ENCODE data around the gene SLMAP. TPM values are rescaled to one million over a fixed set of nuclear protein-coding genes. Genes with fewer than 3 reads are reported as not detected.

SLMAP gene
- total RNA-seq, 1 donor from 2014 or later = 60.7 TPM

DNA sequence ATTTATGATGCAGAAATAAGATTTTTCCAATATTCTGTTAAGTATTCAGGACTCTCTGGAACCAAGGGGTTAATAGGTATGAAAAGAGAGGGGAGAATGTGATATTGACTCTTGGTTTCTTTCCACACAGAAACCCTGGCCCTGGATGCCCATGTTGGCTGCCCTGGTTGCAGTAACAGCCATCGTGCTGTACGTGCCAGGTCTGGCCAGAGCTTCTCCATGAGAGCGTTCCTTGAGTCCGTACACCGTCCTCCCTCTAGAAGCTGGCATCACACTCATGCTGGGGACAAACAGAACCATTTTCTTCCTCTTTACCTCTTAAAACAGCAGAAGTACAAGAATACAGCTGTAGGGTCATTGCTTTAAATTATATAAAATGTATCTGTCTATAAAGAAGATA lies 171.1 kb downstream of the SLMAP start:
- FAIRE-seq = no peak
- DNase-seq (ENCODE audit: low spot score in 2 of 2) = no peak

DNA sequence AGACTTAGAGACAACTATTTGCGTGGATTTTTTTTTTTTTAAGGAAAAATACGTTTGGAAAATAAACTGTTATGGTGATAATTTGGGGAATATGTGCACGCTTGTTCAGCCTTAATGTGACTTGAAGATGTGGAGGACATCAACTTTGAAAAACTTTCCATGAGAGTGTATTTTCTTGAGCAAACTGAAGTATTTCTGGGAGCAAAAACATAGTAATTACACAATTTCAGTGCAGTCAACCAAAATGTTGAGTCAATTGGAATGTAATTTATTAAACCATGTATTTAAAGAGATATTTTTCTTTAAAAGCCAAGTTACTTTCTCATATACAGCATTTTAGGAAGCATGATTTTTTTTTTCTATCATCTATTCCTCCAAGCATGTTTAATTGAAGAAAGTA lies 171.8 kb downstream of the SLMAP start:
- DNase-seq (ENCODE audit: low spot score in 2 of 2) (no peak), FAIRE-seq (no peak)

DNA sequence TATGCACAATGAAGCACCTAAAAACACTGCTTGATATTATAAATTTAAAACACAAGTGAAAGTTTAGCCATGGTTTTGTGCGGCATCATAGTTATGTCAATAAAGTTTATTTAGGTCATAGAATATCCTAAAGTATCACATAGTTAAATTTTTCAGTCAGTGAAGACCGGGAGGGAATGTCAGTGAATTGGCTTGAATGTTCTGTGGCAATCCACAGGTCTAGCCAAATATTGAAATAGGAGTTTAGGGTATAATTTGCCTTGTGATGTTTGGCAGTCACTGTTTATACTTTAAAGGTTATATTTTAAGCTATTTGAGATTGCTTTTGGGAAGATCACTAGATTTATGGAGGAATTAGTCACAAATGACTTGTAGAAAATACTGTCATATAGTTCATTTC lies 172.4 kb downstream of the SLMAP start:
- DNase-seq (ENCODE audit: low spot score in 2 of 2) (no peak), FAIRE-seq (no peak)

DNA sequence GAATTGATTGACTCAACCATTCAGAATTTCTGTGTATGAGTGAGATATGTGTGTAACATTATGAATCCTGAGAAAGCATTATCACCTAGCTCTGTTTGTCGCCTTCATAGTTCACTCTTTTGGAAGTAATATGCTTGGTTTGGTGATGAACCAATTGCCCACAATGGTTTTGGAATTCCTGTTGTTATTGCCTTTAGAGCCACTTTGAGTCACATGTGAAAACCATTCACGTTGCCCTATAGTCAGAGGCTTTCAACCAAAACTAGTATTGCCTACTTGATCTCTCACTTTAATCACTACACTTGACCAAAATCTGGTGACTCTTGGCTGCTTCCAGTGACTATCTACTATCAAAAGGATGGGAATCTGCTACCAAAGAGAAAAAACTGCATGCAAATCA lies 173.9 kb downstream of the SLMAP start:
- no peak for FAIRE-seq

DNA sequence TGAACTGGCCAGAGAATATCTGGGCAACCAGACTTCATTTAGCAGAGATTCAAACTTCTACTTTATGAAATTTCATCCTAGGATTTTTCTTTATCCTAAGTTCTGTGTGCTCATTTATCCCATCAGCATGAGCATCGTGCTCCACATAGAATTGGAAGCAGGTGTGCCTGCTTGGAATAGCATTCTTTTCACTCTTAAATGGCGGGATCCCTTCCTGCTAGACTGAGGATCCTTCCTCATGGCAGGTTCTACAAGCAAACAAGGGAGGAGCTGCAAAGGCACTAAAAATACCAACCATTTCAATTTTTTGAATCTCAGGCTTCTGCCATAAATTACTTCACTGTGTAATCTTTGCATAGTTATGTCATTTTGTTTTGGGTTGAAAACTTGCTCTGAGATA lies 177.5 kb downstream of the SLMAP start:
- DNase-seq (ENCODE audit: low spot score in 2 of 2) = no peak
- FAIRE-seq = no peak

More for the DNA sequence above, 173.9 kb downstream of the SLMAP start:
- no peak for DNase-seq (ENCODE audit: low spot score in 2 of 2)

DNA sequence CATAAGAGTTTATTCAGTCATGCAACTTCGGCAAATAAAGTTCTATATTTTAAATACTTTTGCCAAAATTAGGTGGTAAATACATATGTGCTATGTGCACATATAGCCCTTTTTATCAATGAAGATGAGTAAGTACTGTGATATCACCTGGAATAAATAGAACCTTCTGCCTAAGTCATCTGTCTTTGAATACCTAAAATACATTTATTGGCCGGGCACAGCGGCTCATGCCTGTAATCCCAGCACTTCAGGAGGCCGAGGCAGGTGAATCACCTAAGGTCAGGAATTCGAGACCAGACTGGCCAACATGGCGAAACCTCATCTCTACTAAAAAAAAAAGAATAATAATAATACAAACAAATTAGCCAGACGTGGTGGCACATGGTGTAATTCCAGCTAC lies 178.3 kb downstream of the SLMAP start:
- no peak for DNase-seq (ENCODE audit: low spot score in 2 of 2)
- FAIRE-seq = no peak

DNA sequence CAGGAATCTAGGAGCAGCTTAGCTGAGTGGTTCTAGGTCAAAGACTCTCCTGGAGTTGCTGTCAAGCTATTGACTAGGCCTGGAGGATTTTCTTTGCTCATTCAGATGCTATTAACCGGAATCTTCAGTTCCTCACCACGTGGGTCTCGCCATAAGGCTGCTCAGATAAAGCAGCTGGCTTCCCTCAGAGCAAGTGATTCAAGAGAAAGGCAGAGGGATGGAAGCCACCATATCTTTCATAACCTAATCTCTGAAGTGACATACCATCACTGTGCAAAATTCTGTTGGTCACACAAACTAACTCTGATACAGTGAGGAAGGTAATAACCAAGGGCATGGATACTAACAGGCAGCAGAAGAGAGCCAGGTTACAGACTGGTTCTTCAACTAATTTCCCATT lies 179.4 kb downstream of the SLMAP start:
- DNase-seq (ENCODE audit: low spot score in 2 of 2) (no peak), FAIRE-seq (no peak)

DNA sequence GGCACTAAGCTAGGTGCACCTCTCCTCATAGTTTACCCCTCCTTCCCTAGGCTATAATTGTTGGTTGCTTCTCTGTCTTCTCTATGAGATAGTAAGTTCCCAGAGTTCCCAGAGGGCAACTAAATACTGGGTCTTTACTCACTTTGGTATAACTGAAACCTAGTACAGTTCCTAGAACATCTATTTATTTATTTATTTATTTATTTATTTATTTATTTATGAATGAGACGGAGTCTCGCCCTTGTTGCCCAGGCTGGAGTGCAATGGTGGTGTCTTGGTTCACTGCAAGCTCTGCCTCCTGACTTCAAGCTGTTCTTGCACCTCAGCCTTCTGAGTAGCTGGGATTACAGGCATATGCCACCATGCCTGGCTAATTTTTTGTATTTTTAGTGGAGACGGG lies 181.0 kb downstream of the SLMAP start:
- FAIRE-seq (no peak), DNase-seq (ENCODE audit: low spot score in 2 of 2) (no peak)

DNA sequence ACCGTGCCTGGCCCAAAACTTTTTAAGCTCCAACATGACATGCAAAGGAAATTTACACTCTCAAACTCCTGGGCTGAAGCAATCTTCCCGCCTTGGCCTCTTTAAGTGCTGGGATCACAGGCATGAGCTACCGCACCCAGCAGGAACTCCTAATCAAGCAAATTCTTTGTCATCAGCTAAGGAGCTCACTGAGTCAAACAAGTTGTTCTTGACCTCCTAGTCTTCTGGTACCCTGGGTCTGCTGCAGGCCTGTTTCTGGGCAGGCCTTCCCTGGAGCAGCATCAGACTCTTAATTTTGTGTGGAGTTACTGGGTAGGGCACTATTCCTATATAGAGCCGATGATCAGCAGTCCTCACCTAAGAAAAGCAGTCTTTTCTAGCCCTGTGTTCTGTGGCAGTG lies 183.7 kb downstream of the SLMAP start:
- no peak for DNase-seq (ENCODE audit: low spot score in 2 of 2)
- FAIRE-seq = no peak

DNA sequence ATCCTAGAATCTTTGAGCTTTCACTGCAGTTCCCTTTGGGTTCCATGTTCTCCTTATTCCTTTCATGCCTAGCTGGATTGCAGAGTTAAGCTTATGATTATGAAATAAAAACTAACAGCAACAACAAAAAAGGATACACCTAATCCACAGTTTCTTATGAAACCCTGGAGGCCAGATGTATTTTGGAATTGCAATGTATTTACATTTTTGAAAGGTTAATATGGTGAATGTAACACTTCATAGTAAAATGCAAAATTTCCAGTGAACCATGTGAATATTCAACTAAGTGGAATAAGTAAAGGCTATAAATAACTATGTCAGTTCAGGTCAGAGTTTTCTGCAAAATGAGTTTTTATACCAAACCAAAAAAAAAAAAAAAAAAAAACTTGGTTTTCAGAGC lies 186.3 kb downstream of the SLMAP start:
- FAIRE-seq (no peak), DNase-seq (ENCODE audit: low spot score in 2 of 2) (no peak)

DNA sequence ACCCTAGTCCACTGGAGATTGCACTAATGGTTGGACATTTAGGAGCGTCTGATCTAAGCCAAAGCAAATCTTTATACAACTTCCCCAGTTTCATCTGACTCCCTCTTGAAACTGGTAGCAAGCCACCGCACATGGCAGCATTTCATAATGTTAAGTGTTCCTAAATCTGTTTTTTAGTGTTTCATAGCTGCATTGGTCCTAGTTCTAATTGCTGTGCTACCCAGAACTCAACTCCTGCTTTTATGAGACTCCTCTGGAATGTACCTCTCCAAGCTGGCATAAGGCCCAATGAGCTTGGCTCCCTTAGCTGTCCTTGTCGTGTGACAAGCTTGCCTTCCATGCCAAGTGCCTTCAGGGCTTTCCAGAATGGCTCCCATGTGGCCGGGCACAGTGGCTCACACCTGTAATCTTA lies 186.8 kb downstream of the SLMAP start:
- no peak for DNase-seq (ENCODE audit: low spot score in 2 of 2)

DNA sequence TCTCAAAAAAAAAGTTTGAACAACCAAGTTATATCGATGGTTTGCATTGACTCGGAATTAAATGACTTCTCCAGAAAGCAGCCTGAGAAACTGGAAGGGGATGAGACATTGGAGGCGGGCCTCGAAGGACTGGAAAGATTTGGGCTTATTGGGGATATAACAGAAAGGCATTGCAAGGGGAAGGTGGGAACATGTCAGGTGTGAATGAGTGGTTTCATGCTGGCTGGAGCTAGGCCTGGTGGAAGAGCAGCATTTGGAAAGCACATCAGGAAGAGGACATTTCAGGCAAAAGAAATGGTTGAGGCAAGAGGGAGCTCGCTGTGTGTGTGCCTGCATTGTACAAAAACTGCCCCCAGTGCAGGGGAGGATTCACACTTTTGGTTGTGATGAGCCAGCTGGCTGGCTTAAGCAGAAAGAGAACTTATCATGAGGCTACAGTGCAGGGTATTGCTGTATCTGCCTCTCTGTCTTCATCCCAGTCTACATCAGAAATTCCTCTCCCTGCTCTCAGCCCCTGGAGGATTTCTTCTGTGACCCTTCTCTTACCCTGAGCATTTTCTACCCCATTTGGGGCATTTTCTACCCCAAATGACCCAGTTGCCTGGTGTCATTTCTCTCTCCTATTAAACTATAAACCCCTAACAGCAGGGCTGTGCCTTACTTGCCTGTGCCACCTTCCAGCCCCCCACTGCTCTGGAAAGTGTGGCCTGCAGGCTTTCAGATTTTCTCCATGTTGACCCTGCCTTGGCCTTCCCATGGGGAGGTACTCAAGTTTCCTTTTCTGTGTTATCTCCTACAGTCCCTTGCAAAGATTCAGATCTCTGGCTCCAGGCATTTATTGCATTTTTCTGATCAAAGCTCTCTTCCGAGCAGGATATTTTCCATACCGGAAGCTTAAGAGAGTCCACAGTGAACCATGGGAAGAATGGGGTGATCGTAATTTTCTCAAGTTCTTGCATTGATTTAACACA lies 187.7 kb downstream of the SLMAP start:
- DNase-seq (ENCODE audit: low spot score in 2 of 2) (no peak), FAIRE-seq (no peak)

More for the DNA sequence above, 186.8 kb downstream of the SLMAP start:
- FAIRE-seq = no peak

DNA sequence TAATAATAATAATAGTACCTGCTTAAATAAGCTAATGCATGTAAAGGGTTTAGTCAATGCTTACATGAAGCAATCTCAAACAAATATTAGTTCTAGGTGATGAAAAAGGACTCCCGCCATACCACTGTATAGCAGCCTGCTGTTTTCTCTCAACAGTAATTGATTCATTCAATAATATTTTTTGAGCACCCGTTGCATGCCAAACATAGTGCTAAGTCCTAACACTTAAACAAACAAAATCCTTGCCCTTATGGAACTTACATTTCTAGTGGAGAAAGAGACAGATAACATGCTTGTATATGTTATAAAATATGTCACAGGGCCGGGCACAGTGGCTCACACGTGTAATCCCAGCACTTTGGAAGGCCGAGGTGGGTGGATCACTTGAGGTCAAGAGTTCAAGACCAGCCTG lies 190.9 kb downstream of the SLMAP start:
- FAIRE-seq (no peak), DNase-seq (ENCODE audit: low spot score in 2 of 2) (no peak)

DNA sequence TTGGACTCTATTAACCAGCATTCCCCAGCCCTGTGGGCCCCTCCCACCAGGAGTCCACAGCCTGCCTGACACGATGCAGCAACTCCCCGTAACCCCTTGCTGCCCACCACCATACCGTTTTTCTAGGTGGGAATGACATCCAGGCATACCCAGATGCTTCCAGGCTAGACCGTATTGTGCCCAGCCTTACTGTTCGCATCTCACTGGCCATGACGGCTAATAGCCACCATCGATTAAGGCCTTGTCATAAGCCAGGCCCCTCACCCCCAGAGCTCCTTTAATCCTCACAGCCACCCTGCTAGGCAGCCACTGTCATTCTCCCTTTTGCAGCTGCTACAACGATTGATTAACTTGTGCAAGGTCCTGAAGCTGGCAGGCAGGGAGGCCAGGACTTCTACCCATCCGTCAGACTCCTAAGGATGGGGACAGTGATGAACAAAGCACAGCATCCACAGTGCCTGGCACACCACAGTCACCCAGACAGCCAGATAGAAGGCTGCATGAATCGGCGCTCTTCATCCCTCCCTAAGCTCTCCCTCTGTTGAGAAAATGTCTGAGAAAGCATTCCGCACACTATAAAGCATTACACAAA lies 192.1 kb downstream of the SLMAP start:
- DNase-seq (ENCODE audit: low spot score in 2 of 2) (no peak), FAIRE-seq (no peak)

DNA sequence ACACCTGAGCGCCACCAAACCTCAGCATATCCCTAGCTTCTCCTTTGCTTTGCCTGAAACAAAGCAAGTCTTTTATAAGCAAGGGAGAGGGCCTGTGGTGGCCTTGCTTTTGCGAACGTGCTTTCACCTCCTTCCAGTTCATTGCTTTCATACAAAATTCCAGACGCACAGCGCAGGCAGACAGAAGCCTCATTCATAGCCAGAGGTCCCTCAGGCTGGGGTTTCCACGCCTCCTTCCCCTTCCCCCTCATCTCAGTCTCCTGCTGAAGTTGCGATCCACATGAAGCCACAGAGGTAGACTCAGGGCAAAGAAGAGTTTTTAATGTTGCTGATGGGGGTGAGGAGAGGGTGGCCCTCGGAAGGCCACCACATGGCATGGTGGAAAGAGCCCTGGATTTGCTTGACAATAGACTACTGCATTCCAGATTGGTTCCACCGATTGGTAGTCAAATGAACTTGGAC lies 192.7 kb downstream of the SLMAP start:
- no peak for DNase-seq (ENCODE audit: low spot score in 2 of 2)
- FAIRE-seq = no peak

DNA sequence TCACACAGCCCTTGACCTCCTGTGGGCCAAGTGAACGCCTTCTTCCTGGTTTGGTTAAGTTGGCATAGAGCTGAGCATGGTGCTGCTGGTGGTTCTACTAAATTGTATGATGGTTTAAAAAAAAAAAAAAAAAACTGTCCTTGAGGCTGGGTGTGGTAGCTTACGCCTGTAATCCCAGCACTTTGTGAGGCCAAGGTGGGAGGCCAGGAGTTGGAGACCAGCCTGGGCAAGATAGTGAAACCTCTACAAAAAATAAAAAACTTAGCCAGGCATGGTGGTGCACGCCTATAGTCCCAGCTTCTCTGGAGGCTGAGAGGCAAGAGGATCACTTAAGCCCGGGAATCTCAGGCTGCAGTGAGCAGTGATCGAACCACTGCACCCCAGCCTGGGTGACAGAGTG lies 193.2 kb downstream of the SLMAP start:
- no peak for FAIRE-seq
- DNase-seq (ENCODE audit: low spot score in 2 of 2) = no peak

DNA sequence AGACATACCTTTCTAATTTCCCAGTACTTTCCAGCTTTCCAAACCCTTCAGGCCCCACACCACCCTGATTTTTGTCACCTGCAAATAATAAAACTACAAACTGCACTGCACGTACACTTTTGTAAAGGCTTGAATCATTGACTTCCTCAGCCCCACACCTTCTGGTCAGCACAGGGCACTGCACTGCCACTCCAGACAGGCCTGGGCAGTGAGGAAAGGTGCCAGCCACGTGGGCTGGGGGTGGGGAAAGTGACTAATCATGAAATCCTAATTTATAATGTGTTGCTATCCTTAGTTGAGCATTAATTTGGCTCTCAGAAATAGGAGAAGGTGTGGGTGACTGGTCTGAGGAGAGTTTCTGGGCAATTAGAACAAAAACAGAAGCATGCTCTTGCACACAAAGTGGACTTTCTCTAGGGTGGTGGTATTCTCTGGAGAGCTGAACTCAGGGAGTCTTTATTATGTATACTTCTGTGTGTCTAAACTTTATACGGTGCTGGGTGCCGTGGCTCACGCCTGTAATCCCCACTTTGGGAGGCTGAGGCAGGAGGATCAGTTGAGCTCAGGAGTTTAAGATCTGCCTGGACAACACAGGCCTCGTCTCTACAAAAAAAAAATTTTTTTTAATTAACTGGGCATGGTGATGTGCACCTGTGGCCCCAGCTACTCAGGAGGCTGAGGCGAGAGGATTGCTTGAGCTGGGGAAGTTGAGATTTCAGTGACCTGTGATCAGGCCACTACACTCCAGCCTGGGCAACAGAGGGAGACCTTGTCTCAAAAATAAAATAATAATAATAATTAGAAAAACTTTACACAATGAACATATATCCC lies 193.9 kb downstream of the SLMAP start:
- no peak for DNase-seq (ENCODE audit: low spot score in 2 of 2)
- no peak for FAIRE-seq

DNA sequence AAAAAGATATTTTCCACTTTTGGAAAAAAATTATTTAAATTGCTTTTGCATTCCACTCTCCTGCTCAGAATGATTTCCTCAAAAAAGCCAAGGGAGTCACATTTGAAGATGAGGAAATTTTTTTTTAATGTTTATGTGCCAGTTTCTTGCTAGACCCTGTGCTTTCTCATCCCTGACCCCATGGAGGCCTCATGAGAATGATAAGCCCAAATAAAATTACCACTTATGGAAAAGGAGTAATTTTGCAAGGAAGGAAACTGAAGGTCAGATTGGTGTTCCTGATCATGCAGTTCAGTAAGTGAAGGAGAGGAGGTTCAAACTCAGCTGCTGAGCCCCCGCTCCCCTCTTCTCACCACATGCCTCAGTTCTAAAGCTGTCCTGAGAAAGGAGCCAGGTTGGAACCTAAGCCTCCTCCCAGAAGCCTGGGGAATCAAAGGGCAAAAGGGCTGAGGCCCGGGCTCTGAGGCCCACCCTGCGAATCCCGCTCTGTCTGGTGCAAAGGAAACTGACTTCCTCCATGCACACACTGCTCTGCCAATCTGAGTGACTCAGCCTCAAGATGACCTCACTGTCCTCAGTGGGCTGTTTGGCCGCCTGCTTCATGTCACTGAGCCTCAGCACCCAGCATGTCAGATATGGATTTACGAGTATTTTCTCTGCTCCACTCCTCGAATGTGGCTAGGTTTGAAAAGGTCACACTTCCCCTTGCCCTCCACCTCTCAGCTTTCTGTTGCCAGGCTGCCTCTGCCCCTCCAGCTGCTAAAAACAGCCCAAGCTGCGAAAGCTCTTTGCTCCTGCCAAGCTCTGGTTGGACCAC lies 195.2 kb downstream of the SLMAP start:
- FAIRE-seq (no peak), DNase-seq (ENCODE audit: low spot score in 2 of 2) (peak in 1 of 2 donors; percentile 56)

DNA sequence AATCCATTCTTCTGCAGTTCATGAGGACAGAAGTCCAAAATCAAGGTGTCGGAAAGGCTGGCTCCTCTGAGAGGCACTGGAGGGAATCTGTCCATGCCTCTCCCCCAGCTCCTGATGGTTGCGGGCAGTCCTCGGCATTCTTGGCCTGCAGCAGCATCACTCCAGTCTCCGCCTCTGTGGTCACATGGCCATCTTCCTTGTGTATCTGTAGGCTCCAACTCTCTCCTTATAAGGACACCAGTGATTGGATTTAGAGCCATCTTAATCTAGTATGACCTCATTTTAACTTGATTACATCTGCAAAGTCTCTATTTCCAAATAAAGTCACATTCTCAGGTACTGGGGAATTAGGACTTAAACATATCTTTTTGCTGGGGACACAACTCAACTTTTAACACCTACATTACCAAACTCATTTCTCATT lies 196.1 kb downstream of the SLMAP start:
- DNase-seq (ENCODE audit: low spot score in 2 of 2) = no peak
- no peak for FAIRE-seq

DNA sequence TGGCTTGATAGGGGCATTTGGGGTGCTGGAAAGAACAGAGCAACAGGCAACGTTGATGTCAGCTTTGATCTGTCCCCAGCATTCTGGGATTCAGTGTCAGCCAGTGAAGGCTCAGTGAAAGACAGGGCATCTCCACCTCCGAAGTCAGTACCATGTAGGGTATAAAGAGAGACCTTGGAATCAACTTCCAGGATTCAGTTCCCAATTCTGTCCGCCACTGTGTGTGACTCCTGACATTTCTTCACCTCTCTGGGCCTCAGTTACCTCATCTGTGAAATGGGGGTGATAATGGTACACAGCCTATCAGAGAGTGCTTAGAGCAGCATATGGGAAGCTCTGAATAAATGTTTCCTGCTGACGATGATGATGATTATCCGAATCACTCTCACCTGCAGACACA lies 196.5 kb downstream of the SLMAP start:
- FAIRE-seq (no peak), DNase-seq (ENCODE audit: low spot score in 2 of 2) (no peak)

Data from frontal cortex (tissue), 4 donors.